WTC11 (cell line): ENCODE measurements around the gene CPSF4. TPM values are rescaled to one million over a fixed set of nuclear protein-coding genes. Genes with fewer than 3 reads are reported as not detected.

Experiments
- ATAC-seq: fragments of 200-7000 bp; cut with Tn5 transposase; 2 replicates; pipeline ENCODE4 v1.10.0; 2021; ENCODE audit warnings: mild to moderate bottlenecking, moderate library complexity
- CTCF ChIA-PET: fragments of 300-600 bp; sonication (Branson Sonifier 250); formaldehyde crosslinking; loops from one replicate; lab custom pipeline; 2021; ENCODE audit warnings: antibody characterized with exemption; lab: Charles Lee
- POLR2A ChIA-PET: fragments of 350-600 bp; sonication (Branson Sonifier 250); formaldehyde crosslinking; loops from one replicate; lab custom pipeline; 2021; ENCODE audit warnings: antibody characterized with exemption; lab: Charles Lee
- DNase-seq: peaks from one replicate; pipeline ENCODE4 v3.0.0; 2021; ENCODE audit warnings: low spot score
- H3K27ac Mint-ChIP-seq: 2 replicates; pipeline ENCODE4 v1.8.0; 2021; ENCODE audit warnings: mixed read lengths
- H3K27me3 Mint-ChIP-seq: 2 replicates; pipeline ENCODE4 v1.8.0; 2021; ENCODE audit warnings: low read depth, mild to moderate bottlenecking, moderate library complexity, mixed read lengths
- H3K36me3 Mint-ChIP-seq: 2 replicates; pipeline ENCODE4 v1.8.0; 2021; ENCODE audit warnings: mixed read lengths
- H3K4me1 Mint-ChIP-seq: 2 replicates; pipeline ENCODE4 v1.8.0; 2022; ENCODE audit warnings: mixed read lengths
- H3K4me3 Mint-ChIP-seq: 2 replicates; pipeline ENCODE4 v1.8.0; 2021; ENCODE audit warnings: mild to moderate bottlenecking, moderate library complexity, mixed read lengths
- H3K9me3 Mint-ChIP-seq: 2 replicates; pipeline ENCODE4 v1.8.0; 2021; ENCODE audit warnings: mixed read lengths
- ATF6 ChIP-seq: sonication (generic); formaldehyde crosslinking; IDR thresholded peaks from 2 replicates; pipeline ENCODE4 v1.8.1; 2023; ENCODE audit warnings: mild to moderate bottlenecking, missing genetic modification reagents
- E2F4 ChIP-seq: sonication (generic); formaldehyde crosslinking; IDR thresholded peaks from 2 replicates; pipeline ENCODE4 v1.8.1; 2022; ENCODE audit warnings: low read depth, mild to moderate bottlenecking, moderate library complexity, missing genetic modification reagents, borderline replicate concordance
- ETV6 ChIP-seq: sonication (generic); formaldehyde crosslinking; IDR thresholded peaks from 2 replicates; pipeline ENCODE4 v1.8.1; 2022; ENCODE audit warnings: mild to moderate bottlenecking, missing genetic modification reagents
- FOXK1 ChIP-seq: sonication (generic); formaldehyde crosslinking; IDR thresholded peaks from 2 replicates; pipeline ENCODE4 v1.8.0; 2022; ENCODE audit warnings: mild to moderate bottlenecking, moderate library complexity, missing genetic modification reagents
- FOXP1 ChIP-seq: sonication (generic); formaldehyde crosslinking; IDR thresholded peaks from 2 replicates; pipeline ENCODE4 v1.8.0; 2022; ENCODE audit warnings: missing genetic modification reagents, mild to moderate bottlenecking, moderate library complexity, borderline replicate concordance
- FOXP4 ChIP-seq: sonication (generic); formaldehyde crosslinking; IDR thresholded peaks from 2 replicates; pipeline ENCODE4 v1.8.0; 2022; ENCODE audit warnings: mild to moderate bottlenecking, missing genetic modification reagents
- JUN ChIP-seq: sonication (generic); formaldehyde crosslinking; IDR thresholded peaks from 2 replicates; pipeline ENCODE4 v1.8.0; 2023; ENCODE audit warnings: mild to moderate bottlenecking, missing genetic modification reagents
- KAT7 ChIP-seq: sonication (generic); formaldehyde crosslinking; IDR thresholded peaks from 2 replicates; pipeline ENCODE4 v1.8.1; 2023; ENCODE audit warnings: missing genetic modification reagents, mild to moderate bottlenecking, borderline replicate concordance
- MYBL2 ChIP-seq: sonication (generic); formaldehyde crosslinking; IDR thresholded peaks from 2 replicates; pipeline ENCODE4 v1.8.1; 2023; ENCODE audit warnings: mild to moderate bottlenecking, moderate library complexity, missing genetic modification reagents
- NFE2L1 ChIP-seq: sonication (generic); formaldehyde crosslinking; IDR thresholded peaks from 2 replicates; pipeline ENCODE4 v1.8.1; 2023; ENCODE audit warnings: missing genetic modification reagents
- PRDM15 ChIP-seq: sonication (generic); formaldehyde crosslinking; IDR thresholded peaks from 2 replicates; pipeline ENCODE4 v1.8.0; 2022; ENCODE audit warnings: missing genetic modification reagents
- TEAD1 ChIP-seq: sonication (generic); formaldehyde crosslinking; IDR thresholded peaks from 2 replicates; pipeline ENCODE4 v1.8.0; 2022; ENCODE audit warnings: mild to moderate bottlenecking, missing genetic modification reagents
- TP53 ChIP-seq: sonication (generic); formaldehyde crosslinking; IDR thresholded peaks from 2 replicates; pipeline ENCODE4 v1.8.1; 2023; ENCODE audit warnings: mild to moderate bottlenecking, missing genetic modification reagents
- ZNF121 ChIP-seq: sonication (generic); formaldehyde crosslinking; IDR thresholded peaks from 2 replicates; pipeline ENCODE4 v1.8.0; 2023; ENCODE audit warnings: missing genetic modification reagents
- ZNF219 ChIP-seq: sonication (generic); formaldehyde crosslinking; IDR thresholded peaks from 2 replicates; pipeline ENCODE4 v1.8.0; 2023; ENCODE audit warnings: missing genetic modification reagents, mild to moderate bottlenecking, borderline replicate concordance
- ZNF263 ChIP-seq: sonication (generic); formaldehyde crosslinking; IDR thresholded peaks from 2 replicates; pipeline ENCODE4 v1.8.1; 2022; ENCODE audit warnings: low read depth, mild to moderate bottlenecking, moderate library complexity, missing genetic modification reagents
- ZNF317 ChIP-seq: sonication (generic); formaldehyde crosslinking; IDR thresholded peaks from 2 replicates; pipeline ENCODE4 v1.8.1; 2023; ENCODE audit warnings: low read depth, mild to moderate bottlenecking, moderate library complexity, missing genetic modification reagents, borderline replicate concordance
- ZNF423 ChIP-seq: fragments of 250-450 bp; sonication (Bioruptor Pico); IDR thresholded peaks from 2 replicates; pipeline ENCODE4 v2.1.2; 2022; ENCODE audit warnings: mild to moderate bottlenecking, moderate library complexity
- total RNA-seq: library from RNA; stranded (reverse); gene quantifications from 3 replicates; pipeline ENCODE4 v1.2.3, GENCODE V29; 2021
- TF ChIP-seq, protein P1 (sequence below): sonication (generic); formaldehyde crosslinking; IDR thresholded peaks from 2 replicates; pipeline ENCODE4 v1.8.1; 2023; ENCODE audit warnings: mild to moderate bottlenecking, missing genetic modification reagents
- TF ChIP-seq, protein P2 (sequence below): sonication (generic); formaldehyde crosslinking; IDR thresholded peaks from 2 replicates; pipeline ENCODE4 v1.8.1; 2023; ENCODE audit warnings: mild to moderate bottlenecking, missing genetic modification reagents, moderate library complexity

Gene CPSF4
- total RNA-seq, 1 experiment from 2014 or later, result 109 TPM

DNA sequence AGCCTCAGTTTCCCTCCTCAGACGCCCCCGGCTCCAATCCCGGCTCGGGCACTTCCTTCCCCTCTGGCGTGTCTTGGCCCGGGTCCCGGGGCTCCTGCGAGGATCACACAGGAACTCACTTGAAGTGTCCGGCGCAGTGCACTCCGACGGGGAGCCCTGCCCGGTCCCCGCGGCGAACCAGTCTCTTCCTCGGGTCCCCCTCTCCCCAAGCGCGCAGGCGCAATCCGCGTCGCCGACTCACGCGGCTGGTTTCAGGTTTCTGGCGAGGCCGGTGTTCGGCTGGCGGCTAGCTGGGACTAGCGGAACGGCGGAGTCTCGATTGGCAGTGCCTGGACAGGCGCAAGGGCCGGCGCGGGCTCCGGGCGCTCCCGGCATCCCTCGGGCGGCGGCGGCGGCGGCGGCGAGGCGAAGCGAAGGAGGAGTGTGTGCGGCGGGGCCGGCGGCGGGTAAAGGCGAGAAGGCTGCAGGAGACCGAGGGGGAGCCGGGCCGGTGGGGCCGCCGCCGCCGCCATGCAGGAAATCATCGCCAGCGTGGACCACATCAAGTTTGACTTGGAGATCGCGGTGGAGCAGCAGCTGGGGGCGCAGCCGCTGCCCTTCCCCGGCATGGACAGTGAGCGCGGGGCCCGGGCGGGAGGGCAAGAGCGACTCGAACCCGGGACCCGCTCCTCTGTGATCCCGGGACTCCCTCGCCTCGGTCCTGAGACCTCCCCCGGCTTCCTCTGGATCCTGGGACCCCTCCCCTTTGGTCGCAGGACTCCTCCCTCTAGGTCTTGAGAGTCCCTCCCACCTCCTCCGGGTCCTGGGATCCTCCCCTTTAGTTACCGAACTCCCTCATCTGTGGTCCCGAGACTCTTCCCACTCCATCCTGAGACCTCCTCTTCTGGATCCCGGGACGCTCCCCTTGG, at the start of gene CPSF4, which contains the start of gene PTCD1 (continued):
- TF ChIP-seq FOXP4 (CRISPR knock-in tag), result peak; percentile 68
- peak; percentile 87 for TF ChIP-seq ZNF263 (CRISPR knock-in tag)
- peak; percentile 84 for TF ChIP-seq FOXK1
- TF ChIP-seq ZNF423 (CRISPR knock-in tag), result no peak
- TF ChIP-seq, protein P1, sequence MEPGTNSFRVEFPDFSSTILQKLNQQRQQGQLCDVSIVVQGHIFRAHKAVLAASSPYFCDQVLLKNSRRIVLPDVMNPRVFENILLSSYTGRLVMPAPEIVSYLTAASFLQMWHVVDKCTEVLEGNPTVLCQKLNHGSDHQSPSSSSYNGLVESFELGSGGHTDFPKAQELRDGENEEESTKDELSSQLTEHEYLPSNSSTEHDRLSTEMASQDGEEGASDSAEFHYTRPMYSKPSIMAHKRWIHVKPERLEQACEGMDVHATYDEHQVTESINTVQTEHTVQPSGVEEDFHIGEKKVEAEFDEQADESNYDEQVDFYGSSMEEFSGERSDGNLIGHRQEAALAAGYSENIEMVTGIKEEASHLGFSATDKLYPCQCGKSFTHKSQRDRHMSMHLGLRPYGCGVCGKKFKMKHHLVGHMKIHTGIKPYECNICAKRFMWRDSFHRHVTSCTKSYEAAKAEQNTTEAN (CRISPR knock-in tag), result peak; percentile 78; the same call in 1 of the 2 replicates
- 0 out of 2 replicates have a peak, but pooled peaks have one; percentile 21 for TF ChIP-seq PRDM15
- TF ChIP-seq ZNF219, result peak; percentile 58; the same call in 1 of the 2 replicates
- TF ChIP-seq TP53 (CRISPR knock-in tag), result 0 out of 2 replicates have a peak, but pooled peaks have one; percentile 25
- peak; percentile 91 for TF ChIP-seq FOXP1 (CRISPR knock-in tag)
- peak; percentile 81; the same call in 1 of the 2 replicates for TF ChIP-seq JUN (CRISPR knock-in tag)
- TF ChIP-seq TEAD1 (CRISPR knock-in tag), result peak; percentile 83; the same call in 1 of the 2 replicates
- peak; percentile 91 for TF ChIP-seq E2F4 (CRISPR knock-in tag)
- TF ChIP-seq MYBL2 (CRISPR knock-in tag), result peak; percentile 95
- TF ChIP-seq ETV6 (CRISPR knock-in tag), result peak; percentile 83; the same call in 1 of the 2 replicates
- TF ChIP-seq, protein P2, sequence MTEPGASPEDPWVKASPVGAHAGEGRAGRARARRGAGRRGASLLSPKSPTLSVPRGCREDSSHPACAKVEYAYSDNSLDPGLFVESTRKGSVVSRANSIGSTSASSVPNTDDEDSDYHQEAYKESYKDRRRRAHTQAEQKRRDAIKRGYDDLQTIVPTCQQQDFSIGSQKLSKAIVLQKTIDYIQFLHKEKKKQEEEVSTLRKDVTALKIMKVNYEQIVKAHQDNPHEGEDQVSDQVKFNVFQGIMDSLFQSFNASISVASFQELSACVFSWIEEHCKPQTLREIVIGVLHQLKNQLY (CRISPR knock-in tag), result no peak

DNA sequence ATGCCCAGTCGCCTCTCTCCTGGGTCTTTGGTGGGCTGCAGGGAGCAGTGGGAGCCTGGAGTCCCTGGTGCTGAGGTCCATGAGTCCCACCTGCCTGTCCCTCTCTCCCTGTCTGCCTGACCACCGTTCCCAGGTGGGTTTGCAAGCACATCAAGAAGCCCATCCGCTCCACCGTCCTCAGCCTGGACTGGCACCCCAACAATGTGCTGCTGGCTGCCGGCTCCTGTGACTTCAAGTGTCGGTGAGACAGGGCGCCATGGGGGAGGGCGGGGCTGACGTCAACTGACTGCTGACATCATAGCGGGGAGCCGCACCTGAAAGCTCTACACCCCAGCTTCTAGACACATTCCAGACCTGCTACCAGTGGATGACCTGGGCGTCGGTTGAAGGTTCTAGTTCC, 49.0 kb upstream of the CPSF4 start:
- Mint-ChIP-seq H3K27ac (no peak overlapping the region), H3K4me3 (no peak overlapping the region), H3K9me3 (no peaks in the 10 kb centered on the region), H3K4me1 (peaks cover 12% of the 10 kb centered on the region), H3K36me3 (peaks cover 20% of the 10 kb centered on the region), H3K27me3 (no peaks in the 10 kb centered on the region)
- no peak for ATAC-seq
- no peak for DNase-seq
- CTCF ChIA-PET, result interaction anchor here (1.1 kb wide), 1 partner anchor 20 kb away, joined by 3 read pairs; no protein-coding TSS in a partner anchor
- POLR2A ChIA-PET, result interaction anchor here (0.7 kb wide), 1 partner anchor 14 kb away, joined by 3 read pairs; no protein-coding TSS in a partner anchor
- TF ChIP-seq ATF6 (CRISPR knock-in tag) (no peak), ZNF423 (CRISPR knock-in tag) (no peak), ZNF121 (no peak), NFE2L1 (CRISPR knock-in tag) (no peak), ZNF317 (CRISPR knock-in tag) (no peak), KAT7 (CRISPR knock-in tag) (no peak)
